ENCODE measurements around the gene HSPD1.
"Not testable (repeated sequence)": the region's sequence is repeated elsewhere in the genome, so short reads cannot be mapped to it uniquely, and the experiment has no call there.

HSPD1 gene

DNA sequence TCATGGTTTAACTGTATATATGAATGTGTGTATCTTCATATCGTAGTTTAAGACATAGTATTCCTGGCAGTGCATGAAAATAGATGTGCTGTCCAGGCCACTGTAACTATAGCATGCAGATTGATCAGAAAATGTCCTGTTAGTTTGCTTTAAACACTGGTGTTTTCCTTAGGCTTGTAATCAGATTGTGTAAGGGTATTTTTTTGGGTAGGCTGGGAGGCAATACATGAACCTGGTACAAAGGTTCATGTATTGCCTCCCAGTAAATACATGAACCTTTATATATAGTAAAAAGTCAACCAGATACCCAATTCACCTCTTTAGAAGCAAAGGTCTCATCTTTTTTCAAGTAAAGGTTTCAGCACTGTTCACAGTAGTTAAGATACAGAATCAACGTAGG, 44.7 kb downstream of the HSPD1 start:
- Histone ChIP-seq H3K4me3 (peak overlapping the region; percentile 86), H3K27ac (peak overlapping the region in 1 of 2 donors; percentile 99)
- DNase-seq (ENCODE audit: low spot score) = no peak
- no peak for TF ChIP-seq CTCF (IDR thresholded peaks at IDR 0.05)

GRCh38 chr2:197453914-197454398, 45.7 kb downstream of the HSPD1 start:
- TF ChIP-seq CTCF (IDR thresholded peaks at IDR 0.05) = no peak
- Histone ChIP-seq H3K27ac (peak overlapping the region; percentile 98 to 99), H3K4me3 (peak overlapping the region; percentile 86)
- no peak for DNase-seq (ENCODE audit: low spot score)

GRCh38 chr2:197453123-197453913, 46.3 kb downstream of the HSPD1 start, which contains the start of gene COQ10B:
Gene COQ10B (plus strand): TSS chr2:197453552. CDS start chr2:197453561, 9 bp downstream.
- no peak for TF ChIP-seq CTCF (IDR thresholded peaks at IDR 0.05)
- H3K4me3 ChIP-seq = peak within 1 kb of the TSS; percentile 86
- H3K27ac ChIP-seq = peak within 1 kb of the TSS; percentile 98 to 99
- DNase-seq (ENCODE audit: low spot score) = peak; percentile 100

DNA sequence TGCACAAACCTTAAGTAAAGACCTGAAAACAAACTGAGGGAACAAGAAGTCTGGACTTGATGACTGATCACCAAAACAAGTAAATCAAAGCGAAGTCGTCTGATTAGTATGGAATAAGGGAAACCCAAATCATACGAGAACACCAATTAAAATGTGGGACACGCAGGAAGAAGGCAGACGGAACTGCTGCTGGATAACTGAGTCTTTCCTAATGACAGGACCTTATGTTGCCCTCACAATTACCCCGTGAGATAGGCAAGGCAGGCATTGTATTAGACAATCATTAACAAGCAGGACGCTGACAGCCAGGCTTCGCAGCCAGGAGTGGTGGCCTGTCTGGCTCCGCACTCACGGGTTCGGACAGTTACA, 46.9 kb downstream of the HSPD1 start:
- no peak for DNase-seq (ENCODE audit: low spot score)
- no peak for TF ChIP-seq CTCF (IDR thresholded peaks at IDR 0.05)
- H3K4me3 ChIP-seq = peak overlapping the region; percentile 86
- H3K27ac ChIP-seq = peak overlapping the region; percentile 91 to 98

DNA sequence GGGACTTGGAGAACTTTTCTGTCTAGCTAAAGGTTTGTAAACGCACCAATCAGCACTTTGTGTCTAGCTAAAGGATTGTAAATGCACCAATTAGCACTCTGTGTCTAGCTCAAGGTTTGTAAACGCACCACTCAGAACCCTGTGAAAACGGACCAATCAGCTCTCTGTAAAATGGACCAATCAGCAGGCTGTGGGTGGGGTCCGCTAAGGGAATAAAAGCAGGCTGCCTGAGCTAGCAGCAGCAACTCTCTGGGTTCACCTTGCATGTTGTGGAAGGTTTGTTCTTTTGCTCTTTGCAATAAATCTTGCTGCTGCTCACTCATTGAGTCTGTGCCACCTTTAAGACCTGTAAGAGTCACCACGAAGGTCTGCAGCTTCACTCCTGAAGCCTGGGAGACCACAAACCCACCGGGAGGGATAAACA, 48.7 kb downstream of the HSPD1 start:
- DNase-seq (ENCODE audit: low spot score); H3K4me3 ChIP-seq; H3K27ac ChIP-seq: not testable (repeated sequence)

DNA sequence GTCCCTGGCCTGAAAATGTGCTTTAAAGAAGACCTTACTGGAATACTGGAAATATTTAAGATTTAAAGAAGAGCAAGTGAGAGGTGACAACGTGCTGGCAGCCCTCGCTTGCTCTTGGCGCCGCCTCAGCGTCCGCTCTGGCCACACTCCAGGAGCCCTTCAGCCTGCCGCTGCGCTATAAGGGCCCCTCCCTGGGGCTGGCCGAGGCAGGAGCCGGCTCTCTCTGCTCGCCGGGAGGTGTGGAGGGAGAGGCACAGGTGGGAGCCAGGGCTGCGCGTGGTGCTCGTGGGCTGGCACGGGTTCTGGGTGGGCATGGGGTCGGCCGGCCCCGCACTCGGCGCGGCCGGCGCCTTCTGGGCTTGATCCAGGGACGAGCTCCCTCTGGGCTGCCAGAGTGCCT, 49.2 kb downstream of the HSPD1 start:
- no peak overlapping the region for H3K4me3 ChIP-seq
- no peak for TF ChIP-seq CTCF (IDR thresholded peaks at IDR 0.05)
- DNase-seq (ENCODE audit: low spot score) = no peak
- H3K27ac ChIP-seq = no peak overlapping the region

GRCh38 chr2:197446844-197447243, 52.8 kb downstream of the HSPD1 start:
- no peak overlapping the region for H3K27ac ChIP-seq
- DNase-seq (ENCODE audit: low spot score) = no peak
- H3K4me3 ChIP-seq = no peak overlapping the region
- TF ChIP-seq CTCF (IDR thresholded peaks at IDR 0.05) = no peak
